K562 (cell line): ENCODE data around the gene ZNF80. TPM values are rescaled to one million over a fixed set of nuclear protein-coding genes. Genes with fewer than 3 reads are reported as not detected.

ENCODE experiments used
- ATAC-seq: fragments of 200-7000 bp; cut with Tn5 transposase; 3 replicates; pipeline ENCODE4 v1.9.1; 2020; ENCODE audit warnings: moderate library complexity
- BruUV-seq: library from RNA; stranded (reverse); fragments of 400-500 nt; replicated peaks from 2 replicates; lab custom pipeline; 2021; lab: Mats Ljungman, UMichigan
- CTCF ChIA-PET: fragments of 300-600 bp; formaldehyde crosslinking; extraction: SDS; loops from one replicate; lab custom pipeline; 2021; ENCODE audit warnings: low intra/inter-chr PET ratio; lab: Yijun Ruan, JAX
- POLR2A ChIA-PET: fragments of 300-600, 350-650 bp; sonication (Branson Sonifier 250); formaldehyde crosslinking; extraction: SDS; loops from one replicate; lab custom pipeline; 2021; ENCODE audit warnings: antibody characterized with exemption, inconsistent platforms; lab: Yijun Ruan, JAX
- DNase-seq, 4 experiments: peaks; one replicate each; pipeline versions ENCODE4 v3.0.0 to v3.0.0-alpha.2; 2011 to 2018; ENCODE audit warnings: low spot score in 3 of 4, mixed read lengths in 3 of 4; ENCODE audit errors: extremely low read depth in 1 of 4
- FAIRE-seq: peaks from 2 replicates; lab custom pipeline; 2011; peaks lifted over from hg19 to GRCh38; lab: Jason Lieb, UNC
- H2AFZ ChIP-seq: 2 replicates; pipeline ENCODE4 v1.6.0; 2011; ENCODE audit warnings: low read depth, low read length, control low read depth, inconsistent platforms
- H3K27ac ChIP-seq: fragments of 200-600 bp; 3 replicates; pipeline ENCODE4 v1.8.0; 2011; ENCODE audit warnings: low read depth, mild to moderate bottlenecking, control low read depth, inconsistent platforms, low read length, moderate library complexity, mixed read lengths; ENCODE audit errors: extremely low read depth
- H3K27me3 ChIP-seq, 2 experiments: fragments of 300-600 bp in 1 of 2; 2 replicates in 1 of 2; 3 replicates in 1 of 2; pipeline versions ENCODE4 v1.6.0 to v1.8.0; 2011; ENCODE audit warnings: inconsistent platforms in 2 of 2, low read length in 2 of 2, mild to moderate bottlenecking in 1 of 2, mixed read lengths in 1 of 2, moderate library complexity in 1 of 2; ENCODE audit not compliant: control insufficient read depth in 2 of 2, insufficient read depth in 2 of 2
- H3K36me3 ChIP-seq: fragments of 300-600 bp; 3 replicates; pipeline ENCODE4 v1.8.0; 2011; ENCODE audit warnings: mild to moderate bottlenecking, low read length, inconsistent platforms; ENCODE audit not compliant: control insufficient read depth, insufficient read depth
- H3K4me1 ChIP-seq, 2 experiments: fragments of 200-600 bp in 1 of 2; replicated peaks in 1 of 2; 2 replicates in 1 of 2; 3 replicates in 1 of 2; pipeline versions ENCODE4 v1.5.1 to v1.8.0; 2011; ENCODE audit warnings: inconsistent platforms in 2 of 2, low read length in 2 of 2, mild to moderate bottlenecking in 1 of 2, mixed read lengths in 1 of 2, moderate library complexity in 1 of 2; ENCODE audit not compliant: control insufficient read depth in 2 of 2, insufficient read depth in 2 of 2
- H3K4me2 ChIP-seq: 2 replicates; pipeline ENCODE4 v1.6.1; 2011; ENCODE audit warnings: low read length, control low read depth, inconsistent platforms, mixed read lengths; ENCODE audit not compliant: insufficient read depth
- H3K4me3 ChIP-seq: fragments of 200-600 bp; sonication (generic), shearing (Covaris generic); 2 replicates; pipeline ENCODE4 v1.5.1; 2016; ENCODE audit warnings: control low read depth, inconsistent platforms
- H3K79me2 ChIP-seq: fragments of 200-600 bp; 3 replicates; pipeline ENCODE4 v1.8.0; 2011; ENCODE audit warnings: low read length, inconsistent platforms; ENCODE audit not compliant: control insufficient read depth, insufficient read depth
- H3K9ac ChIP-seq, 2 experiments: 2 replicates each; pipeline versions ENCODE4 v1.6.0 to v1.6.1; 2011; ENCODE audit warnings: low read depth in 2 of 2, low read length in 2 of 2, control low read depth in 1 of 2, inconsistent platforms in 1 of 2, mild to moderate bottlenecking in 1 of 2, mixed read lengths in 1 of 2; ENCODE audit not compliant: insufficient read depth in 1 of 2
- H3K9me1 ChIP-seq: one replicate; pipeline ENCODE4 v1.6.0; 2011; ENCODE audit warnings: inconsistent platforms, mild to moderate bottlenecking, low read length, moderate library complexity; ENCODE audit not compliant: control insufficient read depth, insufficient read depth
- H3K9me3 ChIP-seq: replicated peaks from 2 replicates; pipeline ENCODE4 v1.5.1; 2011; ENCODE audit warnings: low read depth, low read length, inconsistent platforms; ENCODE audit not compliant: control insufficient read depth, insufficient read depth
- H4K20me1 ChIP-seq: replicated peaks from 2 replicates; pipeline ENCODE4 v1.6.1; 2011; ENCODE audit warnings: low read length, inconsistent platforms, mixed read lengths; ENCODE audit not compliant: control insufficient read depth, insufficient read depth
- ATF4 ChIP-seq: fragments of 450-650 bp; formaldehyde crosslinking; IDR thresholded peaks from 2 replicates; pipeline ENCODE4 v1.4.0; 2022; ENCODE audit warnings: mild to moderate bottlenecking, moderate library complexity
- CBX5 ChIP-seq: IDR thresholded peaks from 2 replicates; pipeline ENCODE4 v1.6.1; 2014; ENCODE audit warnings: low read depth, borderline replicate concordance
- CBX8 ChIP-seq: fragments of 200-600 bp; sonication (generic); IDR thresholded peaks from 2 replicates; pipeline ENCODE4 v1.6.1; 2012; ENCODE audit warnings: borderline replicate concordance, mixed run types, low read depth, mild to moderate bottlenecking, moderate library complexity, mixed read lengths, low read length, control low read depth, inconsistent platforms; ENCODE audit not compliant: poor library complexity, severe bottlenecking; ENCODE audit errors: extremely low read depth
- CREBBP ChIP-seq: IDR thresholded peaks from one replicate; pipeline ENCODE4 v1.6.1; 2012; ENCODE audit warnings: low read depth, mild to moderate bottlenecking, control low read depth, inconsistent platforms, low read length
- DEAF1 ChIP-seq: fragments of 450-650 bp; formaldehyde crosslinking; IDR thresholded peaks from 2 replicates; pipeline ENCODE4 v1.4.0; 2020; ENCODE audit warnings: mild to moderate bottlenecking, moderate library complexity
- DMBX1 ChIP-seq: fragments of 250-450 bp; sonication (Bioruptor Pico); IDR thresholded peaks from 2 replicates; pipeline ENCODE4 v1.8.0; 2022; ENCODE audit warnings: inconsistent platforms, mild to moderate bottlenecking, moderate library complexity, borderline replicate concordance
- FOXK1 ChIP-seq: sonication (generic); formaldehyde crosslinking; IDR thresholded peaks from 2 replicates; pipeline ENCODE4 v1.8.0; 2022; ENCODE audit warnings: missing genetic modification reagents, mild to moderate bottlenecking, borderline replicate concordance
- GABPA ChIP-seq: fragments of 200-800 bp; sonication (Bioruptor generic); conservative IDR thresholded peaks from 2 replicates; pipeline ENCODE4 v1.6.1; 2016; ENCODE audit warnings: low read depth, missing genetic modification characterization, missing compliant biosample characterization
- SRF ChIP-seq, 2 experiments: fragments of 250-450, 450-650 bp in 1 of 2; sonication (Bioruptor Pico) in 1 of 2; sonication (generic) in 1 of 2; formaldehyde crosslinking; IDR thresholded peaks; 2 replicates each; pipeline versions ENCODE4 v1.5.0 to v1.5.1; 2020 to 2022; ENCODE audit warnings: mild to moderate bottlenecking in 1 of 2, missing genetic modification reagents in 1 of 2
- ZNF398 ChIP-seq: fragments of 250-450 bp; sonication (Bioruptor Pico); IDR thresholded peaks from 2 replicates; pipeline ENCODE4 v1.8.0; 2021; ENCODE audit warnings: moderate library complexity, mild to moderate bottlenecking, inconsistent platforms
- ZNF609 ChIP-seq: sonication (generic); formaldehyde crosslinking; IDR thresholded peaks from 2 replicates; pipeline ENCODE4 v1.8.1; 2023; ENCODE audit warnings: missing genetic modification reagents, mild to moderate bottlenecking, borderline replicate concordance
- WGBS: fragments of 100-300 bp; shearing (Covaris generic); methylation state at CpG from one replicate; pipeline ENCODE4 v1.1.6; 2016; ENCODE audit warnings: low coverage, mixed read lengths; ENCODE audit not compliant: insufficient coverage; ENCODE audit errors: missing lambda C conversion rate; 5-methylcytosine and 5-hydroxymethylcytosine counted together
- in situ Hi-C: fragments of 300-500 bp; cut with MboI; formaldehyde crosslinking; loops from 4 replicates; pipeline ENCODE4 v1.15.0; 2018; ENCODE audit warnings: inconsistent platforms, mixed read lengths
- intact Hi-C: fragments of 100-400 bp; cut with micrococcal nuclease; formaldehyde crosslinking; loops from 2 replicates; pipeline ENCODE4 v1.14.2; 2022
- polyA plus RNA-seq, 8 experiments: library from polyadenylated mRNA; depleted of rRNA in 4 of 8; stranded (reverse) in 5 of 8; unstranded in 3 of 8; fragments of >200 nt; fragmentation: Nextera tagmentation in 2 of 8; fragmentation: Illumina TruSeq in 1 of 8; extraction: Ambion mirVana in 2 of 8; extraction: Trizol in 1 of 8; gene quantifications; 2 replicates each; pipeline versions ENCODE4 v1.2.1 to v1.2.3, GENCODE V29; 2011 to 2014; ENCODE audit warnings: inconsistent platforms in 1 of 8, missing spikeins in 1 of 8
- total RNA-seq, 7 experiments: library from RNA; depleted of rRNA in 6 of 7; stranded (reverse); fragments of >200 nt in 6 of 7; fragmentation: Illumina TruSeq in 2 of 7; extraction: Trizol in 2 of 7; gene quantifications; 2 replicates each; pipeline versions ENCODE4 v1.2.1 to v1.2.3, GENCODE V29; 2011 to 2021; ENCODE audit warnings: low replicate concordance in 1 of 7

The ZNF80 gene
- total and polyA plus RNA-seq, 9 of the 15 experiments (the other 6 are each of a cell fraction or from before 2014, with no cell fraction given) = 0.01 to 0.07 (median 0.04) TPM; not detected in 3

DNA sequence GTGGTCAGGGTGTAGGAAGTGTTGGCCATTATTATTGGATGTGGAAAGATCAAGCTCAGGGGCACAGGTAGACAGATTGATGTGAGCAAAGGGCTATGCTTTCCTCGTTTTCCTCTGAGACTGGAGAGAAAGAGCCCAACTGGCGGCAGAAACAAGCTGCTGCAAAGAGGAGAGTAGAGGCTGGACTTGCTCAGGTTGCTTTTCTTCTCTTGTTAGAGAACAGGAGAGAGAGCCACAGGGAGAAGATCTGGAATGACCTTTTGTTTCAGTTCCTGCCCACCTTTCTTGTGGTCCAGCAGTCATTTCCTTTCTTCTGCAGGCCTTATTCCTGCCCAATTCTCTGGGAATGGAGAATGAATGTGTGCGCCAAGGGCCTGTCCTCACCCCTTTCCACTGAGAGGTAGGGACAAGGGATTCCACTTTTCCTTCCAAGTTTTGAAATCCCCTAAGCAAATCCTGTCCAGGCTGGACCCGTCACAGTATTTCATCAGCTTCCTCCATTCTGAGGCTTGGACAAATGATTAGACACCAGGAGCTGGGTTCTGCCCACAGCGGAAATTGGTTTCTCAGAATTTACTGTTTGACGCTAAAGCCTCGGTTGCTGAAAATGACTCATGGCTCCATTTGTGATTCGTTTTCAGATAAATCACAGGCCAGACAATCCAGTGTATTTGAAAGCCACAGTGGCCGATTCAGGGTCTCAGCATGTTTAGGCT, 16.1 kb downstream of the ZNF80 start:
- CTCF ChIA-PET = no interaction called here
- H4K20me1 ChIP-seq = no peaks in the 10 kb centered on the region
- no peak overlapping the region for H3K4me3 ChIP-seq
- H3K4me1 ChIP-seq = no peaks in the 10 kb centered on the region
- in situ Hi-C loops = no loop called here
- H3K9me1 ChIP-seq = no peaks in the 10 kb centered on the region
- H3K9ac ChIP-seq = no peak overlapping the region
- DNase-seq (peak in 1 of 4 experiments; percentile 4), ATAC-seq (no peak), FAIRE-seq (no peak)
- no peaks in the 10 kb centered on the region for H3K27me3 ChIP-seq
- intact Hi-C loops = no loop called here
- H3K27ac ChIP-seq = no peak overlapping the region
- H3K36me3 ChIP-seq = no peaks in the 10 kb centered on the region
- H2AFZ ChIP-seq = no peak overlapping the region
- POLR2A ChIA-PET = no interaction called here
- no peaks in the 10 kb centered on the region for H3K79me2 ChIP-seq
- H3K4me2 ChIP-seq = no peak overlapping the region
- WGBS = 3% methylated on average over 6 of the region's 9 CpGs
- BruUV-seq = no TSS peak
- H3K9me3 ChIP-seq = no peaks in the 10 kb centered on the region
- TF ChIP-seq DEAF1 = no peak
- TF ChIP-seq DMBX1 (CRISPR knock-in tag) = no peak
- TF ChIP-seq CREBBP = no peak
- TF ChIP-seq ATF4 = peak; percentile 74
- no peak for TF ChIP-seq ZNF398 (CRISPR knock-in tag)
- TF ChIP-seq CBX5 = no peak
- TF ChIP-seq CBX8 = no peak
- no peak for TF ChIP-seq ZNF609
- TF ChIP-seq SRF (CRISPR knock-in tag; IDR thresholded peaks at IDR 0.05) = no peak
- peak; percentile 62 for TF ChIP-seq GABPA (tag)
- TF ChIP-seq FOXK1 (CRISPR knock-in tag) = no peak
